NCI-H345 treated with DMSO at 0.1 percent for 48 hours (cell line): ENCODE data around the gene BMPR2.
A peak's percentile ranks its signal among the peaks of the same experiment; 100 is the strongest.
"Not testable (repeated sequence)": the region's sequence is repeated elsewhere in the genome, so short reads cannot be mapped to it uniquely, and the experiment has no call there.

ENCODE experiments used
- DNase-seq: peaks from one replicate; lab custom pipeline; 2025; ENCODE audit not compliant: unreplicated experiment; lab: John Stamatoyannopoulos, UW

Gene BMPR2

GRCh38 chr2:202514732-202515131 is 138.6 kb downstream of the BMPR2 start:
- no peak for DNase-seq

GRCh38 chr2:202519453-202519852 is 143.3 kb downstream of the BMPR2 start:
- no peak for DNase-seq

- no peak for DNase-seq
These were observed 145.3 kb downstream of the BMPR2 start for GRCh38 chr2:202521470-202521869.

GRCh38 chr2:202529389-202529788 is 153.3 kb downstream of the BMPR2 start:
- DNase-seq, result no peak

- DNase-seq, result no peak
These were observed 153.9 kb downstream of the BMPR2 start for GRCh38 chr2:202530038-202530437.

- DNase-seq, result not testable (repeated sequence)
These were observed 159.2 kb downstream of the BMPR2 start for GRCh38 chr2:202535290-202535689.

GRCh38 chr2:202541137-202541536 is 165.0 kb downstream of the BMPR2 start:
- DNase-seq, result no peak

GRCh38 chr2:202542142-202542541 is 166.0 kb downstream of the BMPR2 start:
- no peak for DNase-seq

GRCh38 chr2:202545523-202545922 is 169.4 kb downstream of the BMPR2 start:
- no peak for DNase-seq

- DNase-seq, result no peak
These were observed 169.8 kb downstream of the BMPR2 start for GRCh38 chr2:202545931-202546330.

- DNase-seq, result not testable (repeated sequence)
These were observed 170.5 kb downstream of the BMPR2 start for GRCh38 chr2:202546499-202547141.

- DNase-seq, result no peak
These were observed 172.1 kb downstream of the BMPR2 start for GRCh38 chr2:202548240-202548639.

- DNase-seq, result not testable (repeated sequence)
These were observed 174.9 kb downstream of the BMPR2 start for GRCh38 chr2:202551000-202551399.

GRCh38 chr2:202555356-202555755 is 179.2 kb downstream of the BMPR2 start:
- DNase-seq, result no peak

- no peak for DNase-seq
These were observed 184.1 kb downstream of the BMPR2 start for GRCh38 chr2:202560200-202560599.

- no peak for DNase-seq
These were observed 188.1 kb downstream of the BMPR2 start for GRCh38 chr2:202564226-202564625.

GRCh38 chr2:202566286-202566685 is 190.2 kb downstream of the BMPR2 start:
- no peak for DNase-seq

GRCh38 chr2:202574541-202574940 is 198.4 kb downstream of the BMPR2 start:
- no peak for DNase-seq

GRCh38 chr2:202575194-202575593 is 199.1 kb downstream of the BMPR2 start:
- not testable (repeated sequence) for DNase-seq

- peak; percentile 9 for DNase-seq
These were observed 201.4 kb downstream of the BMPR2 start for GRCh38 chr2:202577250-202578183.

- DNase-seq, result not testable (repeated sequence)
These were observed 206.7 kb downstream of the BMPR2 start for GRCh38 chr2:202582846-202583245.

GRCh38 chr2:202583709-202584219 is 207.6 kb downstream of the BMPR2 start:
- DNase-seq, result no peak
